NCI-H2081 (cell line): ENCODE data around the gene WWOX.

ENCODE experiments used
- DNase-seq, 2 experiments: peaks; one replicate each; lab custom pipeline; 2025; lab: John Stamatoyannopoulos, UW

The WWOX gene

DNA sequence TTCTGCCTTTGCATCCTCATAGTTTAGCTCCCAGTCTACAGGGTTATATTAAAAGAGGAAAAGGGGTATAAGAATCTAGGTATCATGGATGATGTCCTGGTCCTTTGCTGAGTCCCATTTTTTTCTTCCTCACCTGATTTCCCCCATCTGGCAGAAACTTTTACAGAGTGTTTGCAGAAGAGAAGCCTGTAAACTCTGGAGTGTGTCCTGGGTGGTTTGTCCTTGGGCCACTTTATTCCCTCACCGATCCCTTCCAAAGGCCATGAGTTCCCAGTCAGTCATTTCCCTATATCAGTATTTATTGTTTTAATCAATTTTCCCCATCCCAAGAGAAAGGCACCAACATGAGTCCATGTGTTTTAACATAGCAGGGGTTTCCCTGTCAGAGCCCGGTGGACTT, 638.2 kb downstream of the WWOX start:
- DNase-seq = no peak

DNA sequence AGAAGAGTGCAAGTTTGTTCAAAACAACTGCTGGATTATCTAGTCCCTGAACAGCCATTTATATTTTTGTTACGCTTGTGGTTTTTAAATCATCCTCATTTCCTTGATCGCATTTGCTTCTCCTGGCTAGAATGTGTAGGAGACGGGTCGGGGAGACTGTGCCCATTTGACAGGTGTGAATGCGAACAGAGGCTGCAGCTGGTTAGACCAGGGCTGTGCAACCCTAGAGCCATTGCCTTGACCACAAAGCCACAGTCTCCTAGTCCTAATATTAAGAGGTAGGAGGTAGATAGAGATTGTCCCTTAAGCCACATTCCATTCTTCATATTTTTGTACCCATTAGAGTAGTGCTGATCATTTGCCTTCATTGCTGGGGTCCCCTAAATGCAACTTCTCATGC, 639.1 kb downstream of the WWOX start:
- no peak for DNase-seq

DNA sequence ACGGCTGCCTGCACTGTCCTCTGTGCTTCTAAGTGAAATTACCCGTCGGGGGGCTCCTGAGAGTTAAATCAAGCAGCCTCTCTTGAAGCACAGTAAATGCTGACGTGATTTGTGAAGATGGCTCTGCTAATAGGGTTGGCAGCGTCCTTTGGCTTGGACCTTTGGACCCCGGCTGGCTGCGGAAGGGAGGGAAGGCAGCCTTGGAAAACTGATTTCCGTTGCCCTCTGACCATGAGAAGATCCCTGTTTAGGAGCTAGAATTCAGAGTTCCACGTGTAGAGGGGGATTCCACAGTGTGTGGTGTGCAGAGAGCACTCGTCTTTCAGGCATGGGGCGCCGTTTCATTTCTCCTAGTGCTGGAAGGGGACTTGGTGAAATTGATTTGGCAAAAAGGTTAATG, 640.8 kb downstream of the WWOX start:
- DNase-seq = no peak

DNA sequence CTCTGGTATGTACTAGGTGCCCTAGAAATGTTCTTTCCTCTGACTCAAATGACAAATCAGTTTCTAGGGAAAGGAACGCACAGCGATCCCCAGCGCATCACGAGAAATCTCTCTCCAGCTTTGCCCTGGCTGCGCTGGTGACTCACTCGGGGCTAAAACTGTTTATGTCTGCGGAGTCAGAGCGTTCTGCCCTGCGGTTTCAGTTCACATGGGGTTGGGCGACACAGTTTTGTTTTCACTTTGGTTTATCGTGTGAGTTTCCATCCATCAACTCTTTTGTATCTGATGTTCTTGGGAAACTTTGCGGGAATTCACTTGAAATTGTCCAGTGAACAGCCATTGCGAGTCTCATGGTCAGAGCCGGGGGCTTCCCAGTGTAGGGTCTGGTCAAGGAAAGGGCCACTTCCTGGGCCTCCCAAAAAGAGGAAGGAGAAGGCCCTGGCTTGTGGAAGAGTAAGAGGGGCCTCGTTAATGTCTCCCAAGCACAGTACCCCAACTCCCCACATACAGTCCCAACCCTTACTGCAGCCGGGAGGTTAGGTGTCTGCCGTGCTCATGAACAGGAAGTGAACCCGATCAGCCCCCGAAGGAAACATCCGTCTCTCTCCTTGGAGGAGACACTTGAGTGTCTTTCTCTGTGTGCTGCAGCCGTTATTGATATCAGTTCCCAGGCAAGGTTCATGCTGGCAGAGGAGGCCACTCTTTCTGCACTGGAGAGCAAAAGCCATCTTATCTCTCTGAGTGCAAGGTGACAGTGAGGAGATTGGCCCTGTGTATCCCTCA, 643.2 kb downstream of the WWOX start:
- DNase-seq = no peak

DNA sequence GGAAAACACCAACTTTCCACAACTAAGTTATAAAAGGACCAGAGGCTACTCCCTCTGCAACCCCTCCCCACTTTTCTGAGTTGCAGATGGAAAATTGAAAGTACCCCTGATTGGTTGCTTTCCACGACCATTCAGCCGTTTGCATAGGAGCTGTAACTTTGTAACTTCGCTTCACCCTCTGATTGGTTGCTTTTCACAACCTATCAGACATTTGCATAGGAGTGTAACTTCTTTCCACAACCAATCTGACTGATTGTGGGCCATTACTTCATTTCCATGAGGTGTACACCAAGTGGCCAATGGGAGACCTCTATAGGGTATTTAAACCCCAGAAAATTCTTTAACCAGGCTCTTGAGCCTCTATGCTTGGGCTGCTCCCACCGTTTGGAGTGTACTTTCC, 644.1 kb downstream of the WWOX start:
- no peak for DNase-seq

DNA sequence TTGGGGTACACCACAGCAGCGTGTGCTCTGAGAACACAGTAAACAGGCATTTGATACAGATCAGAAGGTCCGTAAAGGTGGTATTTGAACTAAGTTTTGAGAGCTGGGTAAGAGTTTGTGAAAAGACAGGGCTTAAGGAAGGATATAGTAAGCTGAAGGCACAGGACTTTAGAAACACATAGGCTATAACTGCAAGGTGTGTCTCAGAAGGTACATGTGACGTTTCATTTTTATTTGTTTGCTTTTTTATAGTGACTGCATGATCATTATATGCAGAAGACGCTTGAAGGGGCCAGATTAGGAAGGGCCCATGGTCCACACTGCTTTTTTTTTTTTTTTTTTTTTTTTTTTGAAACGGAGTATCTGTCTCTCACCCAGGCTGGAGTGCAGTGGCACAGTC, 644.6 kb downstream of the WWOX start:
- no peak for DNase-seq

DNA sequence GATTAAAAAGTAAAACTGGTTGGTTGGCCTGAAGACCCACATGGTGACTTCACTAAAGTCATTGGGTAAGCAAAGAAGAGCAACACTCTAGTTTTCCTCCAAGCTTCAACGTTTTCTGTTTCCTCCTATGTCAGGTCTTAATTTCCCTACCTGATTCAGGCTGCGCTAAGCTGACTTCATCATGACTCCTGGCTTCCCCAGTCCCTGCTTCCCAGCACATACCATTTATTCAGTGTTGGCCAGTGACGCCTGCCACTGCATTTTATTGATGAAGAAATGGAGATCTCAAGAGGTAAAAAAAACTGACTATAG, 645.3 kb downstream of the WWOX start:
- DNase-seq = no peak

DNA sequence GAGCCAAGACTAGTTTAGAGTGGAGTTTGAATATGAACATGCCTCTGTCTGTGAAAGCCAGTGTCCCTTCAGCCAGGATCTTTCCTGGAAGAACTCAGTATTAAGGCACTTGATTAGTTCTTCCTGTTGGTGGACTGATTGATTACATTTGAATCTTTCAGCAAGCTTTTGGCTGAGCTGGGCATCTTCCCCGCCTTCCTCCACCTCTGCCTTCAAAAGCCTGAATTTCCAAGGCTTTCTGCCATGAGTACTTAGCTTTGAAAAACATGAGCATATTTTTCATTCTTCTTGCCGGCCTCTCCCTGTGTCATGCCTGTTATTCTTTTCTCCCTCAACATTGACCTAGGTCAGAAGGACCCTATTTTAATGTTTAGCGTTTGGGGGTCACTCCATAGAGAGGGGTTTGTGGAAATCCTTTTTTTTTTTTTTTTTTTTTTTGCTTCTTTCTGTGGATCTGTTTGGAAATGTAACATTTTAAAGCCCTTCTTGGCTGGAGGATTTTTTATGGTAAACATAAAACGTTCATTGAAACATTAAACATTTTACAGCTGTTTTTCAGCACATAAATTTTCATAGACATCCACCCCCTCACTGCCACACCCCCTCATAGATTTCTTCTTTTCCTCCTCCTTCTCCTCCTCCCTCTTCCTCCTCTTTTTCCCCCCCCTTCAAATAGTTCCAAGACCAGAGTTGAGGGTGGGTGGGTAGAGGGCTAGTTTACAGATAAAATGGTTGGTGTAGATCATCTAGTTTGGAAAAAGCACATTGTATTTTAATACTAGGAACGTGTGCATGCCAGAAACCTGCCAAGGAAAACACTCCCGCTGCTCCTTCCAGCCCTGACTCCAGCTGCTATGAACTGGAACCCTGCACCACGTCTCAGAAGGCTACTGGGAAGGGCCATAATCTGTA, 645.9 kb downstream of the WWOX start:
- DNase-seq = no peak

DNA sequence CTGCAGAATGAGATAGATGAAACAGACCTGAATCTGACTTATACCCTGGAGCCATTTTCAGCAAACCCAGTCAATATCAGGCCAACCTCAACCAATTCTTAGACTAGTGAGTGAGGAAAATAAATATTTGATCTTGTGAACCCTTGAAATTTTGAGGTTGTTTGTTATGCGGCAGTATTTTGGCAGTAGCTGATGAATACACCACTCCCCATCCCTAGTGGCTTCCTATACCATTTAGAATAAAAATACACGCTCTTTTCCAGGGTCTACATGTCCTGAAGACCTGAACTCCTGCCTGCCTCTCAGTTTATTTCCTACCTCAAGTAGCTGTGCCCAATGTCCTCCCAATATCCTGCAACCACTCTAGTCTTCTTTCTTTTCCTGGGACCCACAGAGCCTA, 647.3 kb downstream of the WWOX start:
- no peak for DNase-seq

DNA sequence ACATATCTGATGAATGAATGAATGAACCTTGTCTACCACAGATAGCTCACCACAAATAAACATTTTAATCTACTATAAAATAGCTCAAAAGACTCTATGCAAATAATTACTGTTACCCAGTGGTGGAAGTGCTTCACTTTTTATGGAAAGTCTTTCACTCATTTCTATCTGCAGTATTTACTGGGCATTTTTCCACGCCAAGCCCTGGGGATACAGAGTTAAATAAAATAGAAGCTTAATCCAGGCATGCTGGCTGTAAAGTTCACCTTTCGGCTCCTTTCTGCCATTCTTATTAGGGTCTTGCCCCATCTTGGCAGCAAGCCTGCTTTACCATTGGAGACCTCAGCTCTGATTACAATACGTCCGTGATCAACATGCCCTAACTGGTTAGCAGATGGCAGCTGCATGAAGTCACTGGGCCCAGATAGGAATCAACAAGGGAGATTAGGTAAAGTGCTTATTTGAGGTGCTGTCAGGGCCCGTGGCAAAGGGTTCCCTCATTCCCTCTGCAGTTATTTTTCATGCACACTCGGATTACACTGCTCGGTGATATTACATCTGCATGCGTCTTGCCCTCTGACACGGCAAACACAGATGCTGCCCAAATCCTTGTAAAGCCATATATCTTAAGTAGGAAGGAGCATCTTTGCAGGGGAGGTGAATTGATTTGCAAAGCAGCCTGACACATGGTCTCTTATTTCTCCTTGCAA, 648.9 kb downstream of the WWOX start:
- peak in 1 of 2 experiments; percentile 44 for DNase-seq

DNA sequence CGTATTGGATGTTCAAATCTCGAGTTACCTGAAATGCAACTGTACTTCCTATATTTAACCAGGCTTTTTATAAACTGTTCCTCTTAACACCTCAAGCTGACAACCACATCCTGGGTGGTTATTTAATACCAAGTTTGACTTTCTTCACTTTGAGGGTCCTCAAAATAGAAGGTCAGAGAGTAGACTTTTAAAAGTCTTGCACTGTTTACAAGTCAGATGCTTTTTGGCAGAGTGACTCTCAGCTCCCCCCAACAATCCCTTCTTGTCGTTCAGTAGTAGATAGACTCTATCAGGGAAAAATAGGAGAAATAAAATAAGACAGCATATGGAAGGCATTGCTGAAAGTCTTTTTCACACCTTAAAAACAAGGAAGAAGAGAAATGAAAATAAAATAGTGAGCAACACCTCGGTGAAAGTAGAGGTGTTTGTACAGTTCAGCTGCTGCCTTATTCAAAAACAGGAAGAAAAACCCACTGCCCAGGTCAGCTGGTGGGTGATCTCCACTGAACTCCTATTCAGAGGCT, 650.4 kb downstream of the WWOX start:
- DNase-seq = no peak

DNA sequence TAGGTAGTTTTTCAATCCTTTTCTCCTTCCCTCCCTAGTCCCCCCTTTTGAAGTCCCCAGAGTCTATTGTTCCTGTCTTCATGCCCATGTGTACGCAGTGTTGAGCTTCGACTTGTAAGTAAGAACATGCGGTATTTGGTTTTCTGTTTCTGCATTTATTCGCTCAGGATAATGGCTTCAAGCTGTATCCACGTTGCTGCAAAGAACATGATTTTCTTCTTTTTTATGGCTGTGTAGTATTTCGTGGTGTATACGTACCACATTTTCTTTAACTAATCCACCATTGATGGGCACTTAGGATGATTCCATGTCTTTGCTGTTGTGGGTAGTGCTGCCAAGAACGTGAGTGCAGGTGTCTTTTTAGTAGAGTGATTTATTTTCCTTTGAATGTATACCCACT, 651.2 kb downstream of the WWOX start:
- no peak for DNase-seq

DNA sequence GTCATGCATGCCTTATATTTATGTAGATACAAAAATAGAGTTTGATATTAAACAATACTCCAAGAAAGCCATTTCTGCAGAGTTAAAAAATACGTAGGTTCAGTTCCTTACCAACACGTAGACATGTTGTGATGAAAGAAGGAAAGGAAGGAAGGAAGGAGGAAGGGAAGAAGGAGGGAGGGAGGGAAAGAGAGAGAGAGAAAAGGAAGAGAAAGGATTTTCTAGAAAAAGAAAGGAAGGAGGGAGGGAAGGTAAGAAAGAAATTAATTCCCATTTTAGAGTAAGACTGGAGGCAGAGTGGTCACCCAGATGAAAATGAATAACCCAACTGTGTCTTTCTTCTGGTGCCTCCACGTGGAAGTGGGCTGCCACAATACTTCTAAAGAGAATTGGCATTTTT, 652.1 kb downstream of the WWOX start:
- DNase-seq = no peak

DNA sequence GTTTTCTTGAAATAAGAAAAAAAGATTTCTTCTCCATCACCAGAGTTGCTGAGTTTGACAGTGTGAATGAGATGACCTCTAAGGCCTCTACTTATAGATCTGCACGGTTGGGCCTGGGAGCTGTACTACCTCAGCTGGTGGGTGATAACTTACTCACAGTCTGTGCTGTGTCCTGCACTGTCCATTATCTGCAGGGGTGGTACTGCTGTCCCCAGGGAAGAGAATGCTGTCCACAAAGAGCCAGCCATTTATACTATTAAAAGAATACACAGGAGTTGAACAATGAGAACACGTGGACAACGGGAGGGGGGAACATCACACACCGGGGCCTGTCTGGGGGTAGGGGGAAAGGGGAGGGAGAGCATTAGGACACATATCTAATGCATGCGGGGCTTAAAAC, 655.3 kb downstream of the WWOX start:
- no peak for DNase-seq

DNA sequence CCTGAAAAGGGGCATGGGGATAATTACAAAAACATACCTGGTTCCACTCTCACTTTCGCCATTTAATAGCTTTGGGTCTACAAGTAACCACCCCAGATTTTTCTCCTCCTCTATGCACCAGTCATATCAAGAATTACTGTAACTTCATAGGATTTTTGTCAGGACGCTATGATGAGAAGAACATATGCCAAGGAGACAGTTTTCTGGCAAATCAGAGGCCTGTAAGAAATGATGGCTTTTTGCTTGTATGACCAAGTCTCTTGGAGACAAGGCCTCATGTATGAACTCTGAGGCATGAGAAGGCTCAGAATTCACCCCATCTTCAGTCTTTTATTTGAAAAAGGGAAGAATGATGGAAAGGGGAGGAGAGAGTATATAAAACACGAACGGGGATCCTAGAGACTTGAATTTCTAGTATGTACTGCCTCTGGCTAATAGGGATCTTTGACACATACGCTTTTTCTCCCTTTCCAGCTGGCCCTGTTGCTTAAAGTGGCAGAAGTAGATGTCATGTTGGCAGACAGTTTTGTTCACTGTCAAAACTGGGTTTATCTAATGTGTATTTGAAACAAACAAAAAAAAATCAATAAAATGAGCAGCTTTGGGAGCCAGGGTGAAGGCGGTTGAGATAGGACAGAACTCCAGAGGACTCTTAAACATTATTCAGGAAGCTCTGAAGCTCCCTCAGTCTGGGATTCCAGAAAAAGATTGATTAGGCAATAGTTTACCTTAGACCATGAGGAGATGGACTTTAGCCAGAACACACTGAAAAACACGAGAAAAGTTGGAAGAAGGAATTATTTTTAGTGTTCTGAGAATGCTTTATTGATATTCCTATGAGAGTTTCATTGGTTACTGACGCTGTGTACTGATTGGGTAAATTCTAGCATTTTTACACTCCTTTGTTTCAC, 656.6 kb downstream of the WWOX start:
- DNase-seq = no peak

DNA sequence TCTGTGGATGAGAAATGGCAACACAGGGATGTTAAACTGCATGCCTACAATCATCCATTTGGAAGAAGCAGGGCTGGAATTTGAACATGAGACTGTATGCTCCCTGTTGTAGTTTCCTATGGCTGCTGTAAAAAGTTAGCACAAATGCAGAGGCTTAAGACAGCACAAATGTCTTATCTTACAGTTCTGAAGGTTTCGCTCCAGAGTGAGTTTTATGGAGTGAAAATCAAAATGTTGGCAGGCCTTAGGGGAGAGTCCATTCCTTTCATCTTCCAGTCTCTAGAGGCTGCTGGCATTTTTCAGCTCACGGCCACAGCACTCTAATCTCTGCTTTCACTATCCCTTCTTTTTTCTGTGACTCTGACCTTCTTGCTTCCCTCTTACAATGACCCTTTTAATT, 660.1 kb downstream of the WWOX start:
- no peak for DNase-seq

DNA sequence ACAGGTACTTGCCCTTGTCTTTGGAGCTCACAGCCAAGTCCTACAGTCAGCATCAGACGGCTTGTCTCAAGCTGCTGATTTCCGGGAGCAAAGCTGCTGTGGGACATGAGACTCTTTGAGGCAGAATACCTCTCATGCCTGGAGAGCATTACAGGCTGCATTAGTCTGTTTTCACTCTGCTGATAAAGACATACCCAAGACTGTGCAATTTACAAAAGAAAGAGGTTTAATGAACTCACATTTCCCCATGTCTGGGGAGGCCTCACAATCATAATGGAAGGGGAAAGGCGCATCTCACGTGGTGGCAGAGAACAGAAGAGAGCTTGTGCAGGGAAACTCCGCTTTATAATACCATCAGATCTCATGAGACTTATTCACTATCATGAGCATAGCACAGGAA, 661.2 kb downstream of the WWOX start:
- DNase-seq = no peak

DNA sequence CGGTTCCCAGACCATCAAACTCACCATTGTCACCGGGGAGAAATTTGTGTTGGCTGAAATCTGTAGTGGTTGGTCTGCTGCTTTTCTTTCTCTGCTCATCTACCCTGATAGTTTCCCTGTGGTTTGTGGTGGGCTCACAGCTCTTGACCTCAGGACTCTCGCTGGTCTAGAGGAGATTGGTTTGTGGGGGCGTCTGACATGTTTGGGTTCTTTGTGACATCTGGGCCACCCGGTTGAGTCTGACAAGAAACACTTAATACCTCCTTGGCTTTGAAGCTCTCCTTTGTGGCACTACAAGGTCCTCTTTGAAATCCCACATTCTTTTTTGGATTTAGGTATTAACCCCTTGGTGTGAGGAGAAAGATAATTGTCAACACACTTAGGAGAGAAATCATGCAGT, 662.0 kb downstream of the WWOX start:
- no peak for DNase-seq

DNA sequence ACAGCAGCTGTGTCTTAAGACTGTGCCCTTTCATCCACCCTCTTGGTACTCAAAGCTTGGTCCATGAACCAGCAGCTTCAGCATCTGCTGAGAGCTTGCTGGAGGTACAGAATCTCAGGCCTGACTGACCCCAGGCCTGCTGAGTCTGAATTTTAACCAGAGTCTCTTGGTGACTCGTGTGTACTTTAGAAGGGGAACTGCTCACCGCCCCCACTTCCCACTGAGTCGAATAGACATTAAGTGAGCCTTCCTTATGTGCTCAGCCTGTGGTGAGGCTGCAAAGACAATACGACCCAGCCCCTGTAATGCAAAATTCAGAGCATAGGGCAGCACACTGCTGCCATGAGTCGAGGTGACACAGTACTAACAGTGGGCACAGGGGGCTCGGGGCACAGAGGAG, 662.8 kb downstream of the WWOX start:
- DNase-seq = no peak

DNA sequence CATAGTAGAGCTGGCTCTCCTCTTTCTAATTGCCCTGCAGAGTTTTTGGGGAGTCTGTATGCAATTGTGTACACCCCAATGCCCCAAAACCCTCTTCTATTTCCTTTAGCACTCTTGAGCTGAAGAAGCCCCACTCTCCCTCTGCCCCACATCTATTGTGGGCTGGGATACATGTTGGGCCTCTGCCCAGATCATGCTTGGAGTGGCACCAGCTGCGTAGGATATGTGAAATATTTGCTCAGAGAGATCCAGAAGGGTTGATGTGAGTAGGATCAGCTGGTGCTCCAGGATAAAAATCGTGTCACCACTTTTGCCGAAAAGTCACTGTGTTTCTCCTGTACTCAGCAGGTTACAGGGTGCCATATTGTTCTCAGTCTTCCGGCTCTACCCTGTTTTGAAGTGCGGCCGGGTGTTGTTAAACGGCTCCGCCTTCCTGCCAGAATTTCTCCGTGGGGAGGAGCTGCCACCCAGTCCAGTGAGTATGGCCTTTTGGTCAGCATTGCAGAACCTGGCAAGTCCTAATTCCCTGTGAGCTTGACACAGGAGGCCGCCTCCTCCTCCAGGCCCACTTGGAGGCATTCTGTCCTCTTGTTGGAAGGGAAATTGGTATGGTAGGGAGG, 664.5 kb downstream of the WWOX start:
- DNase-seq = no peak

DNA sequence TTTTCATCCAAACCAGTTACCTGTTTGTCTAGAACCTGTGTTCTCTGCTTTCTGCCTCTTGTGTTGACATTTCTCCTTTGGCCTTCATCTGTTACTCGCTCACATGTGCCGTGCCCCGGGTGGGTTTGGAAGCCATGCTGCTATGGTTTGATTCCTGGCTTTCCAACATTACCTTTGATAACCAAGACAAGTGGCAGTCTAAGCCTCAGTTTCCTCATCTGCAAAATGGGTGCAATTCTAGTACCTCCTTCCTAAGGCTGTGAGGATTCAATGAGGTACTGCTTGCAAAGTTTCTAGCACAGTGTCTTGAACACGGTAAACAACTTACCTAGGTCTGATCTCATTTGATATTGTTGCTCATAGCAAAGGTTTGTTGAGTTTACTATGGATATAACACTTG, 665.0 kb downstream of the WWOX start:
- DNase-seq = no peak
